PC-3 (cell line): ENCODE data around the gene PHLDA3.

Experiments
- CTCF ChIP-seq: fragments of 300-600 bp; sonication (generic); conservative IDR thresholded peaks from 2 replicates; pipeline ENCODE4 v1.5.1; 2017; ENCODE audit warnings: antibody characterized with exemption, low read depth, mild to moderate bottlenecking, low read length
- EZH2phosphoT487 ChIP-seq: fragments of 300-600 bp; sonication (generic); IDR thresholded peaks from 2 replicates; pipeline ENCODE4 v1.6.1; 2018; ENCODE audit warnings: mild to moderate bottlenecking, antibody characterized with exemption, low read length, borderline replicate concordance

- TF ChIP-seq CTCF (no peak), EZH2phosphoT487 (no peak)
Measured at GRCh38 chr1:201419256-201419655, 49.7 kb downstream of the PHLDA3 start.
